Testis (tissue), 2 donors: ENCODE results near the gene PSMD14.

ENCODE experiments used
- CTCF ChIP-seq, 3 experiments: fragments of 450-650 bp in 2 of 3; fragments of 200-600 bp in 1 of 3; sonication (generic) in 1 of 3; IDR thresholded peaks; one replicate each; pipeline ENCODE4 v1.5.1; 2016 to 2019; ENCODE audit warnings: antibody characterized with exemption in 3 of 3, mild to moderate bottlenecking in 2 of 3, moderate library complexity in 1 of 3
- POLR2A ChIP-seq: fragments of 450-650 bp; IDR thresholded peaks from one replicate; pipeline ENCODE4 v1.6.1; 2017; ENCODE audit warnings: antibody characterized with exemption, mild to moderate bottlenecking, moderate library complexity

GRCh38 chr2:161351678-161352077, 43.5 kb downstream of the PSMD14 start:
- TF ChIP-seq CTCF (IDR thresholded peaks at IDR 0.05) (no peak), POLR2A (no peak)
